ENCODE results near the gene TPPP2.

The TPPP2 gene

GRCh38 chr14:21016413-21017190, 13.4 kb upstream of the TPPP2 start:
- DNase-seq (ENCODE audit: low read depth in 2 of 2) = no peak

GRCh38 chr14:21017528-21018245, 12.3 kb upstream of the TPPP2 start:
- no peak for DNase-seq (ENCODE audit: low read depth in 2 of 2)

GRCh38 chr14:21018286-21018685, 11.7 kb upstream of the TPPP2 start:
- DNase-seq (ENCODE audit: low read depth in 2 of 2) = no peak

GRCh38 chr14:21018781-21019180, 11.2 kb upstream of the TPPP2 start:
- no peak for DNase-seq (ENCODE audit: low read depth in 2 of 2)

GRCh38 chr14:21019366-21019765, 10.7 kb upstream of the TPPP2 start:
- DNase-seq (ENCODE audit: low read depth in 2 of 2) = no peak

- DNase-seq (ENCODE audit: low read depth in 2 of 2) = no peak
Measured at GRCh38 chr14:21020977-21021545, 9.0 kb upstream of the TPPP2 start.

- DNase-seq (ENCODE audit: low read depth in 2 of 2) = no peak
Measured at GRCh38 chr14:21022686-21023085, 7.3 kb upstream of the TPPP2 start.

DNA sequence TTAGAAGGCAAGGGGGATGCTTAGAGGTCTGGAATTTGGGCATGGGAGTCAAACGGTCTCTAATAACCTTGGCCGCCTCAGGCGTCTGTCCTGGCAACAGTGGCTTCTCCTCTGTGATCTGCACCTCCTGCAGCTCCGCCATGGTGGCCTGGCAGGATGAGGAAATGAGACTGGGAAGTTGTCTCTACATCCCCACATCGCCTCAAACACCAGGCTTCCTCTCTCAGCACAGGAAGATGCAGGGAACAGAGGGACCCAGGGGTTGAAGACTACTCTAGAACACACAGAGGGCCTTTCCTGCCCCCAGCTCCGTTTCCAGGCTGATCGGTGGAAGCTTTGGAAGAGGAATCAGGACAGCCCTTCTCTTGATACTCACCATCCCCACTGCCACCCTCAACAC, 6.8 kb upstream of the TPPP2 start:
- DNase-seq (ENCODE audit: low read depth in 2 of 2) = no peak

GRCh38 chr14:21023817-21024584, 6.0 kb upstream of the TPPP2 start:
- DNase-seq (ENCODE audit: low read depth in 2 of 2) = peak in 1 of 2 experiments; percentile 9

DNA sequence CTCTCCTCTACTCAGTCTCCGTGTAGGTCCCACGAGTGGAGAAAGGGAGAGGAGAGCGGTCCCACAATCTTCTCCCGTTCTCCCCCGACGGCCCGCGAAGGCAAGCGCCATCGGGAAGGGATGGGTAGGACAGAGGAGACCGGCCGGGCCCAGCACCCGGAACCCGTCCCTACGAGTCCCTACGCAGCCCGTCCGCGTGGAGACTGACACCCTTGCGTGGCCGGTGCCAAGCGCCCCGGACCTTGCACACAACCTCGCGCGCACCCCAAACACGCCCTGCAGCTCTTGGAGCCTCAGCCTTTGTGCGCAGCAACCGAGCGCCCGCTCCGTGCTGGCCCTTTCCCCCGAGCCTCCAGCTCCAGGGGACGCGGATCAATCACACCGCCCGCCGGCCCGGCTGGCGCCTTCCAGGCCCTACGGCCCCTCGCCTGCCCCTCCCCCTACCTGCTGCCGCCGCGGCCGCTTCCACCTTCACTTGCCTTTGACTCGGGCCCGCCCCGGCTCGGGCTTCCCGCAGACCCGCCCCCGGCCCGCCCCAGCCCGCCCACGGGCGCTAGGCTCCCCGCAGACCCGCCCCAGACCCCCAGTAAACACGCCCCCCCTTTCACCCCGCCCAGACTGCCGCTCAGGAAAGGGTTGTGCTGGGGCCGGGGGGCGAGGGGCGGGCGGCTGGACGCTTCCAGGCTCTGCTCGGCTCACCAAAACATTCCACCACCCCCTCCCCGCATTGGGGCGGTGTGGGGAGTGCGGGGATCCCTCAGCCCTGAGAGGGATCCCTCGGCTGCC, 5.2 kb upstream of the TPPP2 start, which contains the start of gene NDRG2:
Gene NDRG2 (minus strand): TSS at position 477 of the 786 bp plus-strand sequence. CDS start 1,746 bp downstream, outside the sequence.
- peak; percentile 29 to 55 for DNase-seq (ENCODE audit: low read depth in 2 of 2)

DNA sequence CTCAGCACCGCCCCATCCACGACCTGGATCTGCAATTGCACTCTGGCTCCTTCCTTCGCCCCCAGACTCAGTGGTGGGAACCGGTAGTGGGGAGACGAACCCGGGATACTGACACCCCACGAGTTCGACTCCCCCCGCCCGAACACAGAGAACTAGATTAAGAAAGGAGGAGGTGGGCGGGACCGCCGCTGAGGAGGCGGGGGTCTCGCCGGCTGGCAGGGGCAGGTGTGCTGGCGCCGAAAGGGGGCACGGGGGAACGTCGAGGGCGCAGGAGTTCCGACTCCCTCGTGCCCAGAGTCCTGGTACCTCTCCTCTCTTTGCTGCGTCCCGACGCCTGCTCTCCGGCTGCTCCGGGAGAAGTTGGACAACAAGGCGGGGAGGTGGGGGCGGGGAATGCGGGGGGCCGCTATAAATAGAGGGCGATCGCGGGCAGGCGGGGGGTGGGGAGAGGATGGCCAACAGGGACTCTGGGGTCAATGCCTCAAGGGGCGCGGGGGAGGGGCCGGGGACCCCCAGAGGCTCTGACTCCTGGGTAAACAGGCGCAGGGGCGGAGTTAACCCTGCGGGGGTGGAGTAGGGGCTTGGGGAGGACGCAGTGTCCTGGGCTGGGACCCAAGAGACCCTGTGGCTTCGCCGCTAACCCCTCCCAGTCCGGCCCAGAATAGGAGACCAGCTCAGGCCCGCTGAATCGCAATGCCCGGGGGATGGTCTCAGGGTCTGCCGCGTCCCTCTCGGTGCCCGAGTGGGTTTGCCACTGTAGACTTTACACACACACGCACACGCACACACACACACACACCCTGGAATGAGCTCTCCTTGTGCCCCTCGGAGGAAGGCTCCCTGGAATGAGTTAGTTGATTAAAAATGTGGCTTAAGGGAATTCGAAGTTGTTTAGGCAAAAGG, 4.4 kb upstream of the TPPP2 start:
- no peak for DNase-seq (ENCODE audit: low read depth in 2 of 2)

- no peak for DNase-seq (ENCODE audit: low read depth in 2 of 2)
Measured at GRCh38 chr14:21026274-21026987, 3.6 kb upstream of the TPPP2 start.

DNA sequence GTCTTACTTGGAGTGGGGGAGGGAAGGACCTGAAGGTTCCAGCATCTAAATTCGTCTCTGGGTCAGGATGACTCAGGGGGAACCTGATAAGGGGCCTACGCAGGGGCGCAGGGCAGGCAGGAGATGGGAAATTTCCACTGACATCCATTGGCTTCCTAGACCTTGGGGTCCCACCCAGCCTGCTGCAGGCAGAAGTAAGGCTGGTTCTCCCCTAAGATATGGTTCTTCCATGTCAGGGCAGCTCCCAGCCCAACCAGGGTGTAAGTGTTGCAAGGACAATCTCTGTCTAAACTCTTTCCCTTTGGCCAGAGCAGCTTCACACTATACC, 3.1 kb upstream of the TPPP2 start:
- DNase-seq (ENCODE audit: low read depth in 2 of 2) = no peak

GRCh38 chr14:21030531-21030930, 514 bp downstream of the TPPP2 start:
- DNase-seq (ENCODE audit: low read depth in 2 of 2) = no peak

GRCh38 chr14:21032326-21033132, 2.5 kb downstream of the TPPP2 start:
- DNase-seq (ENCODE audit: low read depth in 2 of 2) = no peak

GRCh38 chr14:21033133-21033698, 3.2 kb downstream of the TPPP2 start:
- DNase-seq (ENCODE audit: low read depth in 2 of 2) = no peak

DNA sequence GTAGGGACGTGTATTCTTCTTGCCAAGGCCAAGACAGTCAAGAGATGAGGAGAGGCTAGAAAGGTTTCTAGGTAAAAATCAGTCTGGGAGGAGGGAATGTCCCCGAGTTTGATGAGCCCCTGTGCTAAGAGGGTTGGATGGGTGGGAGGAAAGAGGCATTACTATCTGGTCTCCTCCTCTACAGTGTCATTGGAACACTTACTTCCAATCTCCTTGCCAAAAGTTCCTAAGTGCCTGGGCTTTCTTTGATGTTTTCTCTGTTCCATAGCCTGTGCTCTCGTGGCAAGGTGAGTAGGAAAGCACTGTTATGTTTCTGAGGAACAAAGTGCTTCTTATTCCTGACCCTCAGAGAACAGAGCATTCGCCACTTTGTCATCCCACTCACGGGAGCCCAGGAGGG, 4.7 kb downstream of the TPPP2 start, which contains the start of gene RNASE13:
Gene RNASE13 (minus strand): TSS at position 101 of the 400 bp plus-strand sequence. CDS start 519 bp downstream, outside the sequence.
- DNase-seq (ENCODE audit: low read depth in 2 of 2) = no peak

- DNase-seq (ENCODE audit: low read depth in 2 of 2) = no peak
Measured at GRCh38 chr14:21036751-21037150, 6.7 kb downstream of the TPPP2 start.
